VCaP (cell line): ENCODE measurements around the gene BRINP3.

Source experiments
- H3K27ac ChIP-seq: fragments of 450-650 bp; 2 replicates; pipeline ENCODE4 v1.5.1; 2017
- CTCF ChIP-seq: fragments of 450-650 bp; conservative IDR thresholded peaks from 2 replicates; pipeline ENCODE4 v1.5.1; 2017; ENCODE audit warnings: mild to moderate bottlenecking, moderate library complexity

The BRINP3 gene

GRCh38 chr1:190413142-190413541 lies 64.5 kb downstream of the BRINP3 start:
- TF ChIP-seq CTCF = no peak
- no peak overlapping the region for H3K27ac ChIP-seq

- no peak for TF ChIP-seq CTCF
- no peak overlapping the region for H3K27ac ChIP-seq
These were observed 74.3 kb downstream of the BRINP3 start for GRCh38 chr1:190403402-190403801.

DNA sequence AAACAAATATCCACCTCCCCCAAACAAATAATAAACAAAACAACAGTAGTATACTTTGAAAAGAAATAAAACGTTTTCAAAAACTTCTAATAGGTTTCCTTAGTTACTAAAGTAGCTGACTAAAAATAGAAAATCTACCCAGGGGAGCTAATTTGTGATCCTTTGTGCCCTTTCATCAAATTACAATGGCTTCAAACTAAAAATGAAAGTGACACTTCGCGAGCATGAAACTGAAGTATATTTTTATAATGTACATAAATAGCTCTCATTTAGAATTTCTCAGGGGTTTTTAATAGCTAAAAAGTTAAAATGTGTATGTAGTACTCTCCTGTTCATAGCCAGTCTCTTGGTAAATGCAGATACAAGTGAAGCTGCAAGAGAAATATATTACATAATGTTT lies 78.4 kb downstream of the BRINP3 start:
- no peak for TF ChIP-seq CTCF
- no peak overlapping the region for H3K27ac ChIP-seq

DNA sequence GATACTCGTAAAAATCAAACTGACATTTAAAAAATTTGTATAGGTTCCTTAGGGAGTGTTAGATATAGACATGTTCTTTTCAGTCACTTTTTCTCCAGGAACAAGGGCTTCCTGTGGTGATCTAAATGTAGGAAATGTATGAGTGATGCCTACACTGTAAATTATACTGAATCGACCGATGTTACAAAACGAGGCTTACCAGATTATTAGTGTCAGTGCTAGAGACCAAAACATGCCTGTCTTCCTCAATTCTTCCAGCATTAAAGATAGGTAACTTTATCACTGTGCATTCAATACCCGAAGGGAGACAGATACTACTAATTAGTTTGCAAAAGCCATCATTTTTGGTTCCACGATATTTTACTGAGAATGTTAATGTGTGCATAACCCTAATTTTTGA lies 86.1 kb downstream of the BRINP3 start:
- H3K27ac ChIP-seq = no peak overlapping the region
- no peak for TF ChIP-seq CTCF

DNA sequence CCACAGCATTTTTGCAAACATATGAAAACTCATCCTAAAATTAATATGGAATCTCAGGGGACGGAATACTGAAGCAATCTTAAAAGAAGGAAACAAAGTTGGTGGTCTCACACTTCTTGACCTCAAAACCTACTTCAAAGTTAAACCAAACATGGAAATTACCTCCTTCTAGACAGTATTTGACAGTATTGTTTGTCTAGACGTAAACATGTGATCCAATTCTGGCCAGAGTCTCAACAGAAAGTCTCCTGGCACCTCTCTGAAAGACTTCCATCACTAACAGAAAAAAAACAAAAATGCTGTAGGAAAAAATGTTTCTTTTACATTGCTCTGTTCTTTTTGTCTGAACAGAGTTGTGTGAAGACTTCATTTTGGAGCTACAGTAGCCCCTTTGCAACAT lies 99.7 kb downstream of the BRINP3 start:
- no peak overlapping the region for H3K27ac ChIP-seq
- no peak for TF ChIP-seq CTCF

GRCh38 chr1:190377294-190377693 lies 100.4 kb downstream of the BRINP3 start:
- H3K27ac ChIP-seq = no peak overlapping the region
- TF ChIP-seq CTCF = no peak

- TF ChIP-seq CTCF = no peak
- H3K27ac ChIP-seq = no peak overlapping the region
These were observed 101.6 kb downstream of the BRINP3 start for GRCh38 chr1:190376044-190376443.
